ENCODE results near the gene PSMC1.

Gene PSMC1

DNA sequence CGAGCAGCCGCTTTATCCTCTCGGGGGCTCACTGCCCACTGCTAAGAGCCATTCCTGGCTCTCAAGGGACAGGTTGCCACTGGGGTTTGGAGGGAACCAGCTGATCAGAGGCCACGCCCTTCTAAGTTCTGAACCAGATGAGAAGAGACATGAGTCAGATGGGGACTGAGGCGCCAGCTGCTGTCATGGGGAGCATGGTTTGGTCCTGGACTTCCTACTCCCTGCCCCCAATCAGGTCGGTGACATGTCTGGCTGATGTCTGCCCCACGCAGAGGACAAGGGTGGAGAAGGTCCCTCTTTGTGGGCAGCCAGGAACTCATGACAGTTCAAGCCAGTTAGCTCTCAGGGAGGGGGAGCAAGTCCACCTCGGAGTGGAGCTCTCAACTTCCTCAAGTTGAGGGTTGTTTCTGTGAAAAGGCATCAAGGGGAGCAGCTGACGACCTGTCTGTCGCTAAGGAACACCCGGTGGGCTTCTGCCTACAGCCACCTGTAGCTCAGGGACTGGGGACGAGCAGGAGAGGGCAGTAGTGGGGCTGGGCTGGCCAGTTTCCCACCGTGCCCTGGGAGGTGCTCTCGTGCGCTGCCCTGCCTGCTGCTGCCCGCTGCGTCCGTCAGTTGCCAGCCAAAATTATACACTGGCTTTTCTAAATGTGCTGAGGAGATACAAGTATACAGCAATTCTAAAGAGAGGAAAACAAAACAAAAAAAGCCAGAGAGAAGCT lies 20.5 kb downstream of the PSMC1 start:
- DNase-seq, result no peak

DNA sequence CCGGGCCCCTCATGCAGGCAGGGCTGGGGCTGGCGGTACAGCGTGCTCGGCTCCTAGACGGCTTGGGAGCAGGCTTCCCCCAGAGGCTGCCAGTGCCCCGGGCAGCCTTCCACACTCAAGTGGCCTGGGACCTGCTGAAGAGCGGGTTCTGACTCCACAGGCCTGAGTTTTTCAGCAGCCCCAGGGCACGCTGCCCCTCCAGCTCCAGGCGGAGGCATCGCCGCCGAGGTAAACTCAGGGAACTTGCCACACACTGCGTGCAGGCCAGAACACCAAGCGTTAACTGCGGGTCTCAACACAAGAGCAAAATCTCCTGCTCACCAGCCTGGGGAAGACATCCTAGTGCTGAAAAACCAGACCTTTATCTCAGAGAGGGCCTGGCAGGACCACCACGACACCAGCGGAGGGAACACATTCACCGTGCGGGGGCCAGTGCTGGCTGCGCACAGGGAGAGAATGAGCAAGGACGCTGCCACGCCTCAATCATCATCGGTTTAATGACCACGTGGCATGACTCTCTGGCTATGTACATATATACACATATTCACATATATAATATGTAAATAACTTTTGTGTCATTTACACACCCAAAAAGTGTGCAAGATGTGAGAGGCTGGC lies 21.3 kb downstream of the PSMC1 start:
- DNase-seq, result no peak

DNA sequence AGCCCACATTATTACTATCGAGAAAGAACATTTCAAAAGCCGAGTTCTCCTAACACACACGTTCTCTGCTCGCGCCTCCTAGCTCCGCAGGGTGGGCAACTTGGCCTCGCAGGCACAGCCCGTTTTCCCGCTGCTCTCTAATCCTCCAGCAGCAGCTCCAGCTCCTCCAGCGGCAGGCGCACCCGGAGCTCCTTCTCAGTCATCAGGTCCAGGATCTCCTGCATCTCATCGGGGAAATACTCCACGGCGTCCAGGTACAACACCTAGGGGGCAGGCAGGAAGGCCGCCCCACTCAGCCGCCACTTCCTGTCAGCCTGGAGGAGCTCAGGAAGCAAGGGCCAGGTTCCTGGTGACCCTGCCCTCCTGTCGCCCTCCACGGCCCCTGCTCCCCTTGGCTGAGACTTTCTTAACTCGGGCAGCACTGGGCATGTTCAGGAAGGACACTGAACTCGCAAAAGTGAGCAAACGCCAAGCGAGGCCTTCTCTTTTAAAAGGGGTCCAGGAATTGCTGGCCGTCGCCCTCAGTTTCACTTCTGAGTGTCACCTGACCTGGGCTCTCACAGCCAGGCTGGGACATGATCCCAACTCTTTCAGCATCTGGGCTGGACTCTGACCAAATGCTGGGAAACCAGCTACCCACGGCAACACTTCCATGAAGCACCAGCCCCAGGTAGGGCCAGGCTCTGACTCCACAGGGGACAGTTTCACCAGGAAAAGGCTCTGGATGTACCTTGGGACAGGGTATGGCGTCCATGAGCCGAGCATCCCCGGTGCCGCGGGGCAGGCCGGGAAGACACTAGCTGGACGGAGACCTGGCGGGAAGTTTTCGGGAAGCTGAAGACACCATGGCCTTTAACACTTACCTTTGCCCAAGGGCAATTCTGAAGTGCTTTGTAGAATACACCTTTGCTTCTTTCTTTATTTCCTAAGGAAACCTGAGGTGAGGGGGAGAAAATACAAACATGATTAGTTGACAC lies 22.1 kb downstream of the PSMC1 start:
- no peak for DNase-seq

DNA sequence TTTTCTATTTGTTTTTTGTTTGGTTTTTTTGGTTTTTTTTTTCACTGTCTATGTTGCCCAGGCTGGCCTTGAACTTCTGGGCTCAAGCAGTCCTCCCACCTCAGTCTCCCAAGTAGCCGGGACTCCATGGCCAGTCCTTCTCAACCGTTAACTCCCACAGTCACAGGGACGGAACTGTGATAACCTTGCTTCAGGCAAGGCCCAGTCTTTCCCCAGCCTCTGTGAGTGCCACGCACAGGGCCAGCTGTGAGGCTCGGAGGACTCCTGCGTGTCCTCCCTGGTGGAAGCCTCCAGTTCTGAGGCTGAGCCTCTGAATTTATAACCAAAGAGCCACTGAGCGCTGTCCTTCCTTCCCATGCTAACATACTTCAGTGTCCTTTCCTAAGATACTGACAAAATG lies 23.7 kb downstream of the PSMC1 start:
- DNase-seq, result no peak

DNA sequence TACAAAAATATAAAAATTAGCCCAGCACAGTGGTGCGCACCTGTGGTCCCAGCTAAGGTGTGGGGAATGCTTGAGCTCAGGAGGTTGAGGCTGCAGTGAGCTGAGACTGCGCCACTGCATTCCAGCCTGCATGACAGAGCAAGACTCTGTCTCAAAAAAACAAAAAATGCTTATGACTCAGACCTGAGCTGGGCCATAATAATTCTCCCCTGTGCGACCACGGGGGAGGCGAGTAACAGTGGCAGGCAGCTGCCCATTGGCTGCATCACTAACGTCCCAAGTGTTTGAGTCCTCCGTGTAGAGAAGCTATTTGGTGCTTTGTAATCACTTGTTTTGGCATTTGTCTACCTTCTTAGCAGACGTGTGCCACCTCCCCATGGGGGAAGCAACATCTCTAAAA lies 24.9 kb downstream of the PSMC1 start:
- DNase-seq, result no peak

DNA sequence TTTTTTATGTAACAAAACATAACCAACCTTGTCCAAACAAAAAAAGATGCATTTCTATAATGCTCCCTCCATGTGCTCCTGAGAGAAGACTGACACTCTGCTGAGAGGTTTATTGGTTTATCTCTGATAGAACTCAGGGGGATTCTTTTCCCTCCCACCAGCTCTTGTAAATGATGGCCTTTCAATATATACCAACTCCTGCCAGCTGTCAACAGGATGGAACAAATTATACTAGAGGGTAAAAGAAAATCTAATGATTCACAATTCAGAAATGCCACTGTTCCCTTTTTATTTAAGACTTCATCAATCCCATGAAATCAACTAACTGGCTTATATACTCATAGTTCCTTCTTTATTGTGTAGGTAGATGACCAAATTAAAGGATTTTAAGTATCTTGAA lies 25.4 kb downstream of the PSMC1 start:
- no peak for DNase-seq

DNA sequence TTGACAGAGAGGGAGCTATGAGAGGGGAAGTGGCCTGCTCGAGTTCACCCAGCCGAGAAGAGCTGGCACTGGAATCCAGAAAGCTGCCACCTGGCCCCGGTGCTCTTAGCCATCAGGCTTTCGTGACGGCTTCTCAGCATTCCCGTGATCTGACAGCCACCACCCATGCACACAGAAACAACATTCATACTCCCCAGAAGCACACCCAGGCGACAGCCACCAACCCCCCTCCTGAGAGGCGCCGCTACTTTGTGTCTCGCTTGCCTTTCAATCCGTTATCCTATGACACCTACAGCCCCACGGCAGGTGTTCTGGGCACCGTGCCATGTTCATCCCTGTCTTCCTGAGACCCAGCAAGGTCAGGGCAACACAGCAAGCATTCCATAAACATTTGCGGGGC lies 31.4 kb downstream of the PSMC1 start:
- DNase-seq, result no peak

DNA sequence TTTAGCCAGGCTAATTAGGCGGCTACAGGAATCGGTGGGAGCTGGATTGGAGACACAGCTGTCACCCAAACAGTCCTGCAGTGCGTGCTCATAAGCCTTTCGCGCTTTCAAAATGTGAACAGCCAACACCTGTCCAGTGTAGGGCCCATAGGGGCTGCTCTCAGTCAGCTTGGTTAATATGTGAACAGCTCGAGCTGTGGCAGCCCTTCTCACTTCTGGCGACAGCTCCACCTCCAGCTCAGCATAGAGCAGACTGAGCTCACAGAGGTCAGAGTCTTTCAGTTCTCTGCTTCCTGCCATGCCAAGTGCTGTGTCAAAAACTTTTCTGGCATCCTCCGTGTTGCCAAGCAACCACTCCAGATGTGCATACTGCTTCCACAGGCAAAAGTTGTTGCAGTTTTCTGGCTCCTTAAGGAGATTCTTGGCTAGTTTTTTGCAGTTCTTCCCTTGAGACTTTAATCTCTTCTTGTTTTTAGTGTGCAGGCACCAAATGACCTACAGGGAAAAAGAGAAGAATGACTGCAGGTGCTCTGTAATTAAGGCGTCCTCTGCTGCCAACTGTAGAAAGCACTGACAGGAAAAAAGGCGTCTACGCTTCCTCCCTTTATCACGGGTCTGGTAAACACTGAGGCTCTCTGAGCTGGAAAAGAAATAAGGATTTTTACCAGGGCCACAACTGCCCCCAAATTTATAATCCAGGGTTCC lies 32.5 kb downstream of the PSMC1 start:
- no peak for DNase-seq

DNA sequence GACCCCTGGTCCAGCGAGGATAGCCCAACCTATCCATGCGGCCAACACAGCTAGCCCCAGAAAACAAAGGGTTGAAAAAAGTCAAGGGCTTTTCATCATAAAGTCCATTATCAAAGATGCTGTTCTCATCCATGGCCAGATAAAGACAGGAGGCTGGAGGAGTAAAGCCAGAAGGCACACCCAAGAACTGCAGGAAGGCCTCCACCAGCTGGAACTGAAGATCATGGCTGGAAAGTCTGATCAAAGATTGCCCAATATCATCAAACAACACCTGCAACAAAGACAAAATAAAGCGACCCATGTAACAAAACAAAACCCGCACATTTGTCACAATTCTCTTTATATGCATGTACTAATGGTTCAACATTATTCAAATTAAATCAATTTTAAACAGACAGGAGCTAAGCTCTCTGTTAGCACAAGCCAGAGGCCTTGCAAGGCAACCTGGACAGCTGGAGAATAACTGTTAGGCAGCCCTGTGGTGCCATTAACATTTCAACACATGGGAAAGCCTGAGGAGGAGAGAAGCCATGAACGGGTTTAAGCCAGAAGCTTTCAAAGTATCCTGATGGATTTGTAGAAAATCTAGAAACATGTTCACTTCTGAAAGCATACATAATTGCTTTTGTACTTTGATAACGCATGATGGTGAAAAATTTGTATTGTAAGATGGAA lies 34.1 kb downstream of the PSMC1 start:
- no peak for DNase-seq

DNA sequence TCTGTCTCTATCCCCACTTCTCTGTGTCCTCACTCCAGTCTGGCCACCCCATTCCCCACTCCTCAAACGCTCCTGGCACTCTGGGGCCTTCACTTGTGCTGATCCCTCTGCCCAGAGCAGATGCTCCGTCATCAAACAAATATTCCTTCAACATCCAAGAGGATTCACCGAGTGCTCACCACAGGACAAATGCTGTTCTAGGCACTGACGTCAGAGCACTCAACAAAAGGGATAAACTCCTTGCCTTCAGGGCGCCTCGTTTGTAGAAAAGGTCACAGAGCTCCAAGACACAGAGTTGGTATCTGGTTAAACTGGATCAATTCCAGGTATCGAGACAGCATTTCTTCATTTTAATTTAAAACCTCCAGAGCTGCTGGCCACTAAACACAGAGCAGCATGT lies 35.3 kb downstream of the PSMC1 start:
- no peak for DNase-seq

DNA sequence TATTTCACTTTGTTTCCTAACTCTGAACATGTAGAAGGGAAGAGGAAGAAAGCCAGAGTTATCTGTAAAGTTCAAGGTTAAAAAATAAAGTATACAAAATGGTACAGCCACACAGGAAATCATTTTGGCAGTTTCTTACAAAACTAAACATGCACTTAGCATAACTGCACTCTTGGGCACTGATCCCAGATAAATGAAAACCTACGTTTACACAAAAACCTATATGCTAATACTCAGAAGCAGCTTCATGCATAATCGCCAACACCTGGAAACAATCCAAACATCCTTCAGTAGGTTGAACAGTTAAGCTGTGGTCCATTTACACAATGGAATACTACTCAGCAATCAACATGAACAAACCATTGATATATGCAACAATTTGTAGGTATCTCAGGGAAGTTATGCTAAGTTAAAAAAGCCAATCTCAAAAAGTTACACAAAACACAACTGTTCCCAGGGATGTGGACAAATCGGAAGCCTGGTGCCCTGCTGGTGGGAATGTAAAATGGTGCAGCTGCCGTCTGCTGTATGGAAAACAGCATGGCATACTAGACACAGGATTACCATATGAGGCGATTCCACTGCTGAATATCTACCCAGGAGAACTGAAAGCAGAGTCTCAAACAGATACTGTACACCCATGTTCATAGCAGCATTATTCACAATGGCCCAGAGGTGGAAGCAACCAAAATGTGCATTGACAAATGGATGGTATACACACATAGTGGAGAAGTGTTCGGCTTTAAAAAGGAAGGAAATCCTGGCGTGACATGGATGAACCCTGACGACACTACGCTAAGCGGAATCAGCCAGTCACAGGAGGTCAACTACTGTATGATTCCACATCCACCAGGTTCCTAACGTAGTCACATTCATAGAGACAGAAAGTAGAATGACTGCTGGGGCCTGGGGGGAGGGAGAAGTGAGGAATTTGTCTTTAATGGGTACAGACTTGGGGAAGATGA lies 37.7 kb downstream of the PSMC1 start:
- DNase-seq, result no peak

DNA sequence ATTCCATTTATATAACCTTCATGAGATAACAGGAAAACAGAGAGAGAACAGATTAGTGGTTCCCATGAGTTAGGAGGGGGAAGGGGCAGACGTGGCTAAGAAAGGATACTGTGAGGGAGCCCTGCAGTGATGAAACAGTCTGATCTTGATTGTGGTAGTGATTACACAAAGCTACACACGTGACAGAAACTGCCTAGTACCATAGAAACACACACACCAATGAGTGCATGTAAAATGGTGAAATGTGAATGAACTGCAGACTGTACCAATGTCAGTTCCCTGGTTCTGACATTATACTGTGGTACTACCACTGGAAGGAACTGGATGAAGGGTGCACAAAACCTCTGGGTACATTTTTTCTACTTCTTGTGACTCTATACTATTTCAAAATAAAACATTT lies 38.5 kb downstream of the PSMC1 start:
- no peak for DNase-seq

DNA sequence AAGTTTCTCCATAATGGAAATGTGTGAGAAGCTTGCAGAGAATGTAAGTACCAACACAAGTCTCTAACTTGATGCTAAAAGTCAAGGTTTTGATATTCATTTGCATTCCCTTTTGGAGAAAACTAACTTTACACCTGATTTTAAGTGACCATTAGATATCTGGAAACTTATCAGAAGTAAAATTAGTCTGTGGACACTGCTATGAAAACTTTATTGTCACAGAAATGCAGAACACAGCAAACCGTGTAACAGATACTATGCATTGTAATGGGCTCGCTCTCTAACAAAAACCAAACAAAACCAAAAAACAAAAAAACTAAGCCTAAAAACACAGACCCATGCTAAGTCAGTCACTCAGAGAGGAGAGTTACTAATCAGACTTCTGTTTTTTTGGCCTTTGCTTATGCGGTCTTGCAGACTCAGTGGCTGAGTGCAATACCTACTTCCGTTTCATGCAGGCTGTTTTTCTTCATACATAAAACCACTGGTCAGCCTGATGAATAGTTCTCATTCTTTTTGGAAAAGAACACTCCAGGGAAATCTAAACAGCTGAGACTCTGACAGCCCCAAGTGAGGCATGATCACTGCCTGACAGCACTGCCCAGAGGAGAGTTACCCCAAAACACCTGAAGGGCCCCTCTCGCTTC lies 39.6 kb downstream of the PSMC1 start:
- no peak for DNase-seq

DNA sequence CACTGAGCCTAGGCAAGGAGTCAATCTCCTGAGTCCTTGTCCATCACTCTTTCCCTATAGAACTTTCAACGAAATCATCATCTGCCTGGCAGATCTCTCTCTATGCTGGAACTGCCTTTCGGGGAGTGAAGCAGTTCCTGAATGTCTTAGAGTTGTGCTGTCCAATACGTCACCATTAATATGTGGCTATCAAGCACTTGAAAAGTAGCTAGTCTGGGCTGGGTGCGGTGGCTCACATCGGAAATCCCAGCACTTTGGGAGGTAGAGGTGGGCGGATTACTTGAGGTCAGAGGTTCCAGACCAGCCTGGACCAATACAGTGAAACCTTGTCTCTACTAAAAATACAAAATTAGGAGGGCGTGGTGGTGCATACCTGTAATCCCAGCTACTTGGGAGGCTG lies 40.3 kb downstream of the PSMC1 start:
- no peak for DNase-seq

DNA sequence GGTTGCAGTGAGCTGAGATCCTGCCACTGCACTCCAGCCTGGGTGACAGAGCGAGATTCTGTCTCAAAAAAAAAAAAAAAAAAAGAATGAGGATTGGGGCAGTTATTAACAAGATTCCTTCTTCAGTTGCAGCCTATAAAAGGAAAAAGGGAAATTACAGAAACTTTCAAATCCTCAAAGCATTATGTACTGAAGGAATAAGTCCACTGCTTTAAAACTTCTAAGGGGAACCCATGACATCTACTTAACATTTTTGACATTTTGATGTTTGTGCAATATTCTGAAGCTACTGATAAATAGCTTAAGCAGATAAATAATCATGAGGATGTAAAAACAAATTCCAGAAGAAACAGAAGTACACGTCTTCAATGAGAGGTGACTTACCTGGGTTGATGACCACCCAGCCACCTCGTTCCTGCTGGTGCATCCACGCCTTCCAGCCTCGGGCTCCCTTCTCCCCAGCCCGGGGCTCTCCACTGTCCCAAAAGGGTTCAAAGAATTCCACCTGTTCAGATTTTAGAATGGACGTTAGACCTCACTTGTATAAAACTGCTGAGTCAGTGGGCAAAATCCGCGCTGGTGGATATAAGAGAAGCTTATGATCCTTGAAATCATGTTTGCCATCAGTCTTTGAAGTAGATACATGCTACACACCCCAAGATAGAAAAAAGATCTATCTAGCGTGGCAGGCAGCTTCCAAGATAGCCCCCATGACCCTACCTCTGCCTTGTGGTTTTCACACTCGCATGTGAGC lies 41.7 kb downstream of the PSMC1 start:
- no peak for DNase-seq

DNA sequence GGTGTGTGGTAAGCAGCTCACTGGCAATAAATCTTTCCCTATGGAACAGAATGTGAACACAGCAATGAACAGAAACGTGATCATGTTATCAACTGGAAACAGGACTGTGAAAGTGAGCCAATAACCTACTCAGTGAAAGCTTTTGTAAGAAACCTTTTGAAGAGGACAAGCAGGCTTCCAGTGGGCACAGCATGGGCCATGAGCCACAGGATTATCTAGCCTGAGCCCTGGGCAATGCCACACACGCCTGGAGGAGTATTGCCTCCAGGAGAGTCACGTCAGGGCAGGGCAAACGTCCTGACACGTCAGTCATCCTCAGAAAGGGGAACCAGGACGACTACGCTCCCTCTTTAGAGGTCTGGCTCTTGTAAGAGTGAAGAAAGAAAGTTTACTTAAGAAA lies 43.1 kb downstream of the PSMC1 start:
- DNase-seq, result no peak

DNA sequence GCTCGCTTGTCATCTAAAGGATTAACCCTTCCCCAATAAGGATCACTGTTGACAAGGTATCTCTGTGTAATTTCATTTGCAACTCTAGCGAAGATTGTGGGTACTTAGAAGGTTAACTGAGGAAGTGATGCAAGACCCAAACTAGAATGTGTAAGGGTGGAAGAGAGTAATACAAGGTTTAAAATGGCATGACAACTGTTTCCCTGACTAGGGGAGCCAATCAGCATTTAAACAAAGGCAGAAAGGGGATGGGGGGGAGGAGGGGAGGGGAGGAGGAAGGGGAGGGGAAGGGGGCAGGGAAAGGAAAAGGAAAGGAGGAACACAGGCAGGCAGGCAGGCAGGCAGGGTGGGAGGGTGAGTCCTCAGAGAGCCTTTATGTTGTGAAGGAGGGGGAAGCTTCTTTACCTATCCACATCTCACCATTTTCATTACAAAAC lies 44.3 kb downstream of the PSMC1 start:
- DNase-seq, result no peak

DNA sequence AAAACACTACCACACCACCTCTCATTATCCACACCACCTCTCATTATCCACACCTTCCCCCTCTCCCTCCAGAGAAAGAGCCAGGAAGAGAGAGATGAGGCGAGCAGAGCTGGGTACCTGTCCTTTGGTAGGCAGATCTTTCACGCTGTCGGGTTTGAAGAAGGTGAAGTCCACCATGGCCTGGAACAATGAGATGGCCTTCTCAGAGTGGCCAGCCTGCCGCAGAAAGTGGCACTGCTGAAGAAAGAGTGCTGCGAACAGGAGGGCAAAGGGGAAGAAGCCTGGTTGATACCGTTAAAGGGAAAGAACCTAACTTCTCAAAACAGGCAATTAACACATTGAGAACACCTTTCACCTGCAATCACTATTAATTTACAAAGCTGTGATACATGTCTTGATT lies 44.8 kb downstream of the PSMC1 start:
- DNase-seq, result no peak

DNA sequence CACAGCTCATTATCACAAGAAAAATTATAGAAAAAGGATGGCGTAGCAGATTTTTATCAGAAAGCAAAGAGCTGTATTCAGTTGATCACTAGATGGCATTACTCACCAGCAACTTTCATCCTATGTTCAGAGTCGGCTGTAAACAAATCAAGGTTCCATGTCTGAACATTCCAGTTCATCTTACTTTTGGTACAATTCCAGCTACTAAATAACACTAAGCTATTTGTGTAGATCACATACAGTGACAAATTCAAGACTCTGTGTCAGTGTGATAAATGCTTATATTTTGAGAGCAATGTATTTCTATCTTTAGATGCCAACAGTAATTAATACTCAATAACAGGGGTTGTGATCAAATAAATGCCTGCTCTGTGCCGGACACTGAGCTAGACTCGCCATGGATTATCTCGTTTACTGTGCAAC lies 45.3 kb downstream of the PSMC1 start:
- DNase-seq, result no peak

Measured in activated CD8-positive, alpha-beta memory T cell treated with anti-CD3 and anti-CD28 coated beads, Interleukin-2, amount 50 U/mL, for 4 hours (primary cell).